HG03571 (cell line): ENCODE measurements around the gene WDR35.

Experiments
- ATAC-seq: cut with Tn5 transposase; IDR thresholded peaks from one replicate; pipeline ENCODE4 v1.9.1; 2021; ENCODE audit not compliant: unreplicated experiment

WDR35 gene

GRCh38 chr2:20011276-20012031 lies 21.5 kb upstream of the WDR35 start:
- no peak for ATAC-seq

- ATAC-seq = no peak
Observed at GRCh38 chr2:20008703-20009102, 18.8 kb upstream of the WDR35 start.

GRCh38 chr2:20005891-20006470 lies 16.1 kb upstream of the WDR35 start:
- no peak for ATAC-seq

DNA sequence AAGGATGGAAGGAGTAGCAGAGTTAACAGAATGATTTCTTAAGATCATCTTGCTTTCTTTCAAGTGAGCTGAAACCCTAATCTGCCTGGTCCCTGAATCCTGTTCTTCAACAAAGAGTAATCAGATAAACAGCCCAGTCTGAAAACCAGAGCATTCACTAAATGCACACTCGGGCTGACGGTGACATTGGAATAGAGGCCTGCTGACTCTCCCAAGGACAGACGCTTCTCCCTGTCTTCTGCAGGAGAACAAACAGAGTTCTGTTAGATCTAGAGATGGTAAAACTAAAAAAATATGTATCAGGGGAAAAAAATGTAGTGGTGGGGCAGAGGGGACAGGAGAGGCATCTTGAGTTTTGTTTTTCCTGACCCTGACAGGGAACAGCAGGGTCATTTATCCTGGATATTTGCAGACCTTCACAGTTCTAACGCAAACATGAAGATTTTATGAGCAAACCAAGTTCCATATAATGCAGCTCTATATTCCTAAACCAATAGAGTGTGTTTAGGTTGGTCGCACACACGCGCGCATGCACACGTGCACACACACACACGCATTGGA lies 15.2 kb upstream of the WDR35 start:
- ATAC-seq = no peak

DNA sequence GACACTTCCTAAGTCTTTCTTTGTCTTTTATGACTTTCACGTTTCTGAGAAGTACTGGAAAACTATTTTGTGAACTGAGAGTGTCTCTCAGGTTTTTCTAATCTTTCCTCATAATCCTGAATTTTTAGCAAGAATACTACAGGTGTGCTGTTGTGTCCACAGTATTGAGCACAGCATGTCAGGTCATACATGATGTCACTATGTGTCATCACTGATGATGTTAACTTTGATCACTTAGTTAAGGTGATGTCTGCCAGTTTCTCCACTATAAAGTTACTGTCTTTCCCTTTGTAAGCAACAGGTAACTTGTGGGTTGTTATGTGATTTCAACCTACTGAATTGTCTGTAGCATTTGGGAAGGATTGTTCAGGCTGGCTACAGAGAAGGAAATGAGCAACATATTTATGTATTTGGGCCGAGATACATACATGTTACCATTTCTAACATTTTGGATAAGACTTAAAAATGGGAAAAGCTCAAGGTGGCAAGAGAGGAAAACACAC lies 11.5 kb upstream of the WDR35 start:
- ATAC-seq = no peak

DNA sequence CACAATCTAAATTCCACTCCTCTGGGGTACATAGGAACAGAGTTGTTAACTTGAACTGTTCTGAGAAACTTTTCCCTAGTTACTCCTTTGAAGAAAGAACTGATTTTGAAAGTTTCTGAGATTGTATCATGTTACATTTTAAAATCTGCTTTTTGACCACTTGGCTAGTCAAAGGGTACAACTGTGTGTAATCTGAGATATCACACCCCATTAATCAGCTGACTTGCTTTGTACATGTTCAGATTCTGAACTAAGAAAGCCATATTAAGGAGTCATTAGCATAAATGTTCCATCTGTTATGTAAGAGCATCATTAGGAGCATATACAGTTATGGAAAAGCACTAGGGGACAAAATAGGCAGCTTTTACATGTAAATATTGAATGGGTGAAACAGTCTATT lies 3.8 kb upstream of the WDR35 start:
- ATAC-seq = no peak

DNA sequence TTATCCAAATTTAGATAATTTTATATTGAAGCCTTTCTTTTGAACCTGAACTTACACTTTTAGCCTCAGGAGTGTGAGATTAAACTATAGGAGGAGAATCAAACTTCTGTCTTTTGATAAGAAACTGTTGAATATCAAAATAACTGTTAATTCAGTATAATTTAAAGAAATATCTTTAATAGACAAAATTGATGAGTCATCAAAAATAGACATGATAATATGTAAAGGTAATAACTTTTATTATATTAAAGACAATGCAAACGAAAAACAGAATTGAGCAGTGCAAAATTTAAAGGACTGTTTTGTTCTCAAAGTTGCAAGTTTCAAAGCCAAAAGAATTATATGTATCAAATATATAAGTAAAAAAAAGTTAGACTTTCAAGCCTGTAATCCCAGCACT lies 2.0 kb upstream of the WDR35 start:
- no peak for ATAC-seq

DNA sequence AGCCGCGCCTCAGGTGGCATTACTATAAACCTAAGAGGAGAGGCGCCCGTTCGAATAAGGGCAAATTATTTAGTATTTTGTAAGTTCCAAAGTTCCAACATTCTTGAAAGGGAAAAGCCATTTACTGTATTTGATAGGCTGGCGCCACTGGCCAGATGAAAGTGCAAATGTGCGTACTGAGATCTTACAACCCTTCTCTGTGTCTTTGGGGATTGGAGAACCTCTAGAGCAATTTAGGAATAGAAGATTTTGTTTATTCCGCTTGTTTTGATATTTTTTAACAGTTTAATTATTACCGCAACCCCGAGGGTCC lies 467 bp upstream of the WDR35 start:
- no peak for ATAC-seq

- no peak for ATAC-seq
Observed at GRCh38 chr2:19989342-19989666, 601 bp downstream of the WDR35 start.

GRCh38 chr2:19988600-19988999 lies 1.3 kb downstream of the WDR35 start:
- no peak for ATAC-seq

DNA sequence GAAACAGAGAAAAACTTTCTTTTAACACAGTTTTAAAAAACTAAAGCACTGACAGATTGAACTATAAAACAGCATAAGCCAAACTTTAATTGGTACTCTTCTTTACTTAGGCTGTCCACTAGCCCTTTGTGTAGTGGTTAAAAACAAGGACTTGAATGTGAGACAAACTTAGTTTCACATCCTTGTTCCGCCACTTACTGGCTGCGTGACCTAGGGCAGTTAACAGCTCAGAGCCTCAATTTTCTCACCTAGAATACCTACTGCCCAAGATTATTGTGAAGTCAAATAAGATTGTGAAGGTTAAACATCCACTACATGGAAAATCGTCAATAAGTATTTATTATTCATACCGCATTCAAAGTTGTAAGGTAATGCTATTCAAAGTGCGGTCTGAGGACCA lies 2.0 kb downstream of the WDR35 start:
- peak; percentile 57 for ATAC-seq

- no peak for ATAC-seq
Observed at GRCh38 chr2:19982268-19982667, 7.6 kb downstream of the WDR35 start.

- no peak for ATAC-seq
Observed at GRCh38 chr2:19979932-19980331, 10.0 kb downstream of the WDR35 start.

DNA sequence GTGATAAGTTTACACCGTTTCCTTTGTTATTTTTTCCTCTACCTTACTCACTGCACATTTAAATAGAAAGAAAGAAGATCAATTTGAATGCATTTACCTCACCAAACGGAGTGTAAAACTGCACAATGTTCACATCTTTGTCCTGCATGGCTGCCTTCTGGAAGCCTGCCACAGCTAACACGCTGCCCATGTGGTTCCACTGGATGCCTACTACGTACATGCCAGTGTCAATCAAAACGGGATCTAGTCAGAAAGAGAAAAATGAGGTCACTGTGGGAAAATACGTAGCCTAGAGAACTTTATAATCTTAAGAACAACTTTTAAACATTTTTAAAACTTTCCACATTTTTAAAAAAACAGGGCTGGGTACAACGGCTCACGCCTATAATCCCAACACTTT lies 16.4 kb downstream of the WDR35 start:
- no peak for ATAC-seq

GRCh38 chr2:19971691-19972090 lies 18.2 kb downstream of the WDR35 start:
- no peak for ATAC-seq

- ATAC-seq = no peak
Observed at GRCh38 chr2:19963386-19963785, 26.5 kb downstream of the WDR35 start.

DNA sequence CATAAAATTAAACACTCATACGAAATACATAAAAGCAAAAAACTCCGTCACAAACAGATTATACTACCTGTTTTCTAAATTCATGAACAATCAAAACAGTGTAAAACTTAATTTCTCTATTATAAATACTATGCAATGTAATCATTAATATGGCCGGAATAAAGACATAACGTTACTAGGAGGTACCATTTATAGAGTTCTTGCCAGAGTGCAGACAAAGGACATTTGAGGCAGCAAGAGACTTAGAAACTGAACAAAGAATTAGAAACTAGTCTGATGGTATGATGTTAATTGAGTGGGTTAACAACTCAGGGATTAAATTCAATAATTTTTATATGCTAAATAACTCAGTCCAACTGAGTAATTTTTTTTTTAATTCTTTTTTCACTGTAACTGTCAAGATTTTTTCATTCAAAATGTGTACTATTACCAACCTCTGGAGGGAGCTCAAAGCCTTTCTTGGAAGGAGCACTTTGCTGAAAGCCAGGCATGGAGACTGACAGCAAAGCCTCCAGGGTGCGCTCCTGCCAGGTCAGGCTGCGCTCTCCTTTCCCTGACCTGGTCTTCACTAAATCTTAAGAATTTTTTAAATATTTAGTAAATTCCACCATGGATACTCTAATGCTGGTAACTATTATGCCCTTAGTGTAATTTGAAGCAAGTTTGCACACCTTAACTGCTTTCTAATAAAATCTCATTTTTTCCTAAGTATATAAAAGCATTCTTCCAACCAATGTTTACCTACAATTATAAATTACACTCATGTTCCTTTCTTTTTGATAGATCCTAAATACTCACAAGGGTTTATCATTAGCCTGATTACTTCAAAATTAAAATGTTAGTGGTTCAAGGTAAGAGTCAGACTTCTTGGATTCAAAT lies 34.1 kb downstream of the WDR35 start:
- ATAC-seq = peak; percentile 85

DNA sequence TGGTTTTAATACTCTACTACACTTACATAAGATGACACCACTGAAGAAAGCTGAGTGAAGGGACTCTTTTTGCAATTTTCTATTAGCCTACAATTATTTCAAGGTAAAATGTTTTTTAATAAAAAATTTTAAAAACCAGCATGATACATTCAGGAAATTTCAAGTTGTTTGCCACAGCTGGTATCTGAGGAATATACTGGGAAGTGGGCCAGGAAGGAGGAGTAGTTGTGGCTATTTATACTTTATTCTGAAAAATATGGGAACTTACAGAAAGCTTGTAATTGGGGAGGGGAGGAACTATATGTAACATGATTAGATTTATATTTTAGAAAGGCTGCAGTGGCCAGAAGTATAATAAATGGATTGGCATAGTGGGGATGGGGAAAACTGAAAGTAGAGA lies 40.8 kb downstream of the WDR35 start:
- no peak for ATAC-seq

DNA sequence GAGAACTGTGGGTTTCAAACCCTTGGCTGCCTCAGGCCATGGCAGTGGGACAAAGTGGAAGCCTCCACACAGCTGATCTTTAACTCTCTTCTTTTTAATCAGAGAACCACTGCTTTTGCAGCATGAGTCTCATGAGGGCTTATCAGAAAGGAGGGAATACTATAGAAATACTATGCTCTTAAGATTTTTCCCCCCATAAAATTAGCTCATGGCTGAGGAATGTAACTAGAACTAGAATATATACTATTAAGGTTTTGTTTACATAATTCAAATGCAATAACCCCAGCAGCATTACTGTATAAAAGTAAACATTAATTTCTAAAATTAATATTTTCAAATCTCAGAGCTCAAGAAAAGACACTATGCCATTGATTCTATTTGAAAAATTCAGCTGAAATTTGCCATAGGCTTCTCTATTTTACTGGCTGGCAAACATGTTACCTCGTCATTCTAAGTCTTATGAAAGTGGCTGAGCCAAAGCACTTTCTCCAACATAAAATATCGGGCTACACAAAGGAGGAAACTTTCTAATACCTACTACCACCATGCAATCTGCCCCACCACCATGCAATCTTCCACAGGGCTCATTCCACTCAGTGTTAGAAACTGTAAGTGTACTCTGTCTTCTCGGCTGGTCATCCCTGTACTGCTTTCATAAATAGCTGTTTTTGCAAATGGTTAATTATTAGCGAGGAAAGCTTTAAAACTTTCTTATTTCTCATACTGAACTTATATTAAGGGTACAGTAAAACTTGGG lies 42.5 kb downstream of the WDR35 start:
- ATAC-seq = no peak

- no peak for ATAC-seq
Observed at GRCh38 chr2:19944205-19944845, 45.6 kb downstream of the WDR35 start.

DNA sequence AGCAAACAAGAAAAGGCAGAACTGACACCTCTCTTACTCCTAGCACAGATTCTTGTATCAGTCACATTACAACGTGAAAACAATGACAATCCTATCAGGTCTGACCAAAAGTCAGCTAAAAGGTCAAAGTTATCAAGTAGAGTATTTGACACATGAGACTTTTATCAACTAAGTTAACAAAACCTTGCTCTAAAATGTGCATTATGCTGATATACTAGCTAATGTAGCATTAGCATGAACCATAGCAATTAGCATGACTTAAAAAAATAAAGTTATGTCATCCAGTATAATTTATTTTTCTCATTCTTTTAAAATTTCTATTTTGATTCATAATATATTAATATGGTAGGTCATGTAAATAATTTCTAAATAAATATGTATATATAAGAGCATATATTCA lies 46.7 kb downstream of the WDR35 start:
- no peak for ATAC-seq
